Osteocyte (in vitro differentiated cells): ENCODE data around the gene PTGR3. TPM values are rescaled to one million over a fixed set of nuclear protein-coding genes. Genes with fewer than 3 reads are reported as not detected.

Source experiments
- DNase-seq: peaks from one replicate; pipeline ENCODE4 v3.0.0; 2021; ENCODE audit warnings: mixed read lengths; ENCODE audit not compliant: unreplicated experiment; ENCODE audit errors: extremely low spot score
- H3K27ac Mint-ChIP-seq: one replicate; pipeline ENCODE4 v1.8.0; 2021; ENCODE audit warnings: mild to moderate bottlenecking, mixed read lengths; ENCODE audit not compliant: unreplicated experiment
- H3K27me3 Mint-ChIP-seq: one replicate; pipeline ENCODE4 v1.8.0; 2021; ENCODE audit warnings: mixed read lengths; ENCODE audit not compliant: unreplicated experiment
- H3K36me3 Mint-ChIP-seq: one replicate; pipeline ENCODE4 v1.8.0; 2021; ENCODE audit warnings: mixed read lengths; ENCODE audit not compliant: unreplicated experiment
- H3K4me1 Mint-ChIP-seq: one replicate; pipeline ENCODE4 v1.8.0; 2021; ENCODE audit warnings: mixed read lengths; ENCODE audit not compliant: unreplicated experiment
- H3K4me3 Mint-ChIP-seq: one replicate; pipeline ENCODE4 v1.8.0; 2021; ENCODE audit warnings: mild to moderate bottlenecking, moderate library complexity, mixed read lengths; ENCODE audit not compliant: unreplicated experiment
- H3K9me3 Mint-ChIP-seq: one replicate; pipeline ENCODE4 v1.8.0; 2021; ENCODE audit warnings: mixed read lengths; ENCODE audit not compliant: unreplicated experiment
- CTCF ChIP-seq: fragments of 200-600 bp; sonication (generic); IDR thresholded peaks from 2 replicates; pipeline ENCODE4 v1.5.0; 2021; ENCODE audit warnings: antibody characterized with exemption, mild to moderate bottlenecking, moderate library complexity
- total RNA-seq: library from RNA; stranded (reverse); gene quantifications from 2 replicates; pipeline ENCODE4 v1.2.1, GENCODE V29; 2021

PTGR3 gene
- total RNA-seq, 1 donor from 2014 or later = 17.7 TPM

GRCh38 chr18:75183973-75184493 lies 24.9 kb downstream of the PTGR3 start:
- Mint-ChIP-seq H3K4me1 (no peaks in the 10 kb centered on the region), H3K4me3 (no peak overlapping the region), H3K27ac (no peak overlapping the region), H3K9me3 (peaks cover 15% of the 10 kb centered on the region), H3K27me3 (peaks cover 12% of the 10 kb centered on the region), H3K36me3 (no peaks in the 10 kb centered on the region)
- no peak for DNase-seq
- no peak for TF ChIP-seq CTCF

GRCh38 chr18:75183524-75183923 lies 25.4 kb downstream of the PTGR3 start:
- no peak for DNase-seq

GRCh38 chr18:75179819-75180600 lies 28.9 kb downstream of the PTGR3 start:
- TF ChIP-seq CTCF = no peak
- Mint-ChIP-seq H3K36me3 (no peaks in the 10 kb centered on the region), H3K27me3 (peaks cover 10% of the 10 kb centered on the region)

More at GRCh38 chr18:75183524-75183923, 25.4 kb downstream of the PTGR3 start:
- Mint-ChIP-seq H3K9me3 (peaks cover 15% of the 10 kb centered on the region), H3K4me1 (no peaks in the 10 kb centered on the region), H3K36me3 (no peaks in the 10 kb centered on the region), H3K4me3 (no peak overlapping the region), H3K27ac (no peak overlapping the region), H3K27me3 (peaks cover 12% of the 10 kb centered on the region)
- no peak for TF ChIP-seq CTCF

GRCh38 chr18:75178376-75178775 lies 30.6 kb downstream of the PTGR3 start:
- TF ChIP-seq CTCF = no peak
- Mint-ChIP-seq H3K27me3 (peaks cover 10% of the 10 kb centered on the region), H3K9me3 (peaks cover 14% of the 10 kb centered on the region), H3K36me3 (no peaks in the 10 kb centered on the region), H3K4me1 (no peaks in the 10 kb centered on the region), H3K27ac (no peak overlapping the region), H3K4me3 (no peak overlapping the region)
- DNase-seq = no peak

More at GRCh38 chr18:75179819-75180600, 28.9 kb downstream of the PTGR3 start:
- Mint-ChIP-seq H3K27ac (no peak overlapping the region), H3K4me1 (no peaks in the 10 kb centered on the region), H3K9me3 (peaks cover 15% of the 10 kb centered on the region), H3K4me3 (no peak overlapping the region)
- DNase-seq = no peak

- Mint-ChIP-seq H3K4me1 (no peaks in the 10 kb centered on the region), H3K27me3 (peaks cover 9% of the 10 kb centered on the region), H3K27ac (no peak overlapping the region), H3K4me3 (no peak overlapping the region), H3K9me3 (peaks cover 5% of the 10 kb centered on the region), H3K36me3 (no peaks in the 10 kb centered on the region)
- no peak for TF ChIP-seq CTCF
- no peak for DNase-seq
Measured at GRCh38 chr18:75176849-75177248, 32.1 kb downstream of the PTGR3 start.
